MM.1S (cell line): ENCODE results near the gene PLAC8L1.

Experiments used
- CTCF ChIP-seq: fragments of 300-600 bp; sonication (generic); IDR thresholded peaks from 2 replicates; pipeline ENCODE4 v1.5.1; 2016; ENCODE audit warnings: antibody characterized with exemption, low read length, mixed read lengths
- EZH2 ChIP-seq: fragments of 300-600 bp; sonication (generic); optimal IDR thresholded peaks from 2 replicates; pipeline ENCODE3; 2017; ENCODE audit warnings: low read depth, mild to moderate bottlenecking, antibody characterized with exemption, low read length, mixed read lengths

- TF ChIP-seq CTCF: no peak
- no peak for TF ChIP-seq EZH2
These were observed 25.5 kb downstream of the PLAC8L1 start for GRCh38 chr5:146079695-146080373.
